Skeletal muscle tissue (tissue), 4 donors: ENCODE results near the gene FGFR3. TPM values are rescaled to one million over a fixed set of nuclear protein-coding genes. Genes with fewer than 3 reads are reported as not detected.

Experiments
- H3K27ac ChIP-seq: one replicate; pipeline ENCODE4 v1.7.0; 2013; ENCODE audit warnings: mild to moderate bottlenecking, low read depth, low read length, inconsistent platforms
- H3K27me3 ChIP-seq, 3 donors: one replicate each; pipeline ENCODE4 v1.7.0; 2013; ENCODE audit warnings: low read length in 3 of 3; ENCODE audit not compliant: control insufficient read depth in 3 of 3, insufficient read depth in 3 of 3
- H3K36me3 ChIP-seq, 3 donors: one replicate each; pipeline ENCODE4 v1.7.0; 2013; ENCODE audit warnings: low read length in 3 of 3; ENCODE audit not compliant: control insufficient read depth in 3 of 3, insufficient read depth in 3 of 3
- H3K4me1 ChIP-seq, 3 donors: one replicate each; pipeline ENCODE4 v1.7.0; 2013; ENCODE audit warnings: low read length in 3 of 3, mild to moderate bottlenecking in 3 of 3; ENCODE audit not compliant: control insufficient read depth in 3 of 3, insufficient read depth in 3 of 3
- H3K4me3 ChIP-seq, 3 donors: one replicate each; pipeline ENCODE4 v1.7.0; 2013; ENCODE audit warnings: low read length in 3 of 3
- H3K9ac ChIP-seq, 3 donors: one replicate each; pipeline ENCODE4 v1.7.0; 2013; ENCODE audit warnings: low read length in 3 of 3, mild to moderate bottlenecking in 3 of 3, moderate library complexity in 2 of 3, low read depth in 1 of 3
- H3K9me3 ChIP-seq, 3 donors: one replicate each; pipeline ENCODE4 v1.7.0; 2013; ENCODE audit warnings: low read length in 3 of 3; ENCODE audit not compliant: control insufficient read depth in 3 of 3
- total RNA-seq: library from RNA; depleted of rRNA; stranded (reverse); fragments of >200 nt; gene quantifications from one replicate; pipeline ENCODE4 v1.2.3, GENCODE V29; 2014
- donor health status: Osteomylitis.

The FGFR3 gene
- total RNA-seq, 1 donor from 2014 or later = 0.52 TPM

DNA sequence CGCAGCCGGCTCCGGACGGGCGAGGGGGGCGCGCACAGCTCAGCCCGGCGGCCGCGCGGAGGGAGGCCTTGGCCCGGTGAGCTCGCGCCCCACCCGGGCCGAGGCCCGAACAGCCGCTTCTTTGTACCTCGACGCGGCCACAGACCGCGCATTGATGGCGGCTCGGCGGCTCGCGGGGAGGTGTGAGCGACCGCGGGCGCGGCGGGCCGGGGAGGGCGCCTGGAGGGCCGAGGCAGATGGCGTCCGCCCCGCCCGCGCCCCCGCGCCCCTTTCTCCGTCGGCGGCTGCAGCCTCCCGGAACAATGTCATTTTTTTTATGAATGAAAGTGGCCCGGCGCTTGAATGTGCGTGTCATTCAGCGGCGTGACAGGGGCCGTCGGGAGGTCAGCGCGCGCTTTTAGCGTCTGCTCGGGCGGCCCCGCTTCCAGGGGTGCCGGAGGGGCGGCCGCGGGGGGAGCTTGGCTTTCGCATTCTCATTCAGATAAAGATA lies 1.8 kb downstream of the FGFR3 start:
- Histone ChIP-seq H3K4me3 (no peak overlapping the region), H3K27ac (no peak overlapping the region), H3K27me3 (peaks cover 37 to 56% (median 46%) of the 10 kb centered on the region in 3 donors), H3K9ac (no peak overlapping the region), H3K9me3 (no peaks in the 10 kb centered on the region), H3K36me3 (no peaks in the 10 kb centered on the region), H3K4me1 (peaks cover 7 to 11% (median 9%) of the 10 kb centered on the region in 3 donors)

DNA sequence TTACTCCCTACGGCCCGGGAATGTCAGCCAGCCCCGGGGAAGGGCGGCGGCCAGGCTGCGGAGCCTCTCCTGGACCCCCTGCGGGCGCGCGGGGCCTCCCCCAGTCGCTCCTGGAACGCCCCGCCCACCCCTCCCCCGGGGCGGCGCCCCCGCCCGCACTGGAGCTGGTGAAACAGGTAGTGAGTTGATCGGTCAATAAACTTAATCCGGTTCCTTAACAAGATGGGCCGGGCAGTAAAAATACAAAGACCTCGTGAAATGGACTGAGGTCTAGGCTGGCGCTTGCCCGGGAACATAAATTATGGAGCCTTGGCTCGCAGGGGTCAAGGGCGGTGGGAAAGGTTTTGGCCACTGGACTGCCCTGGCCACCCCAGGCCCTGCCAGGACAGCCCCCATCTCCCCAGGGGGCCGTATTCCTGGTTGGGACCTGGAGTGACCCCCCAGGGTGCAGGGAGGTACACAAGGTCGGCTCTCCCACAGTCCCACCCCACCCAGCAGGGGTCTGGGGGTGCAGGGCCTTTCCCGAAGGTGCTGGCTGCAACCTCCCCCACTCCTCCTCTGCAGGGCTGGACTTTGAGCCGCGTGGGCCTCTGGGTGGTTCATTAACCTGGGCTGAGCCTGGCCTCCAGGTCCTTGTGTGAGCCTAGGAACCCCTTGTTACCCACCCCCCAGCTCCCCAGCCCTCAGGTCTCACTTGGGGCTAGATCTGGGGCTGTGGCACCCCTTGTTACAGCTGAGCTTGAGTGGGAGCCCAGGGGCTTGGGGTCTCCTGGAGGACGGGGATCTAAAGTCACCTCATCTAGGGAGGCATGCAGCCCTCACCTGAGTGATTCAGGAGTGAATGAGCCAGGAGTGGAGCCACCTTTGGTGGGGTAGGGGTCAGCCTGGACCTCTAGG lies 2.5 kb downstream of the FGFR3 start:
- Histone ChIP-seq H3K27me3 (peaks cover 37 to 60% (median 50%) of the 10 kb centered on the region in 3 donors), H3K4me1 (peaks cover 7 to 11% (median 9%) of the 10 kb centered on the region in 3 donors), H3K4me3 (no peak overlapping the region), H3K27ac (no peak overlapping the region), H3K9ac (peak overlapping the region in 1 of 3 donors; percentile 40), H3K36me3 (no peaks in the 10 kb centered on the region), H3K9me3 (no peaks in the 10 kb centered on the region)

GRCh38 chr4:1796486-1797204 lies 3.6 kb downstream of the FGFR3 start:
- Histone ChIP-seq H3K27ac (no peak overlapping the region), H3K4me3 (no peak overlapping the region), H3K36me3 (no peaks in the 10 kb centered on the region), H3K4me1 (peaks cover 7 to 11% (median 9%) of the 10 kb centered on the region in 3 donors), H3K9ac (no peak overlapping the region), H3K9me3 (no peaks in the 10 kb centered on the region), H3K27me3 (peaks cover 37 to 63% (median 51%) of the 10 kb centered on the region in 3 donors)

DNA sequence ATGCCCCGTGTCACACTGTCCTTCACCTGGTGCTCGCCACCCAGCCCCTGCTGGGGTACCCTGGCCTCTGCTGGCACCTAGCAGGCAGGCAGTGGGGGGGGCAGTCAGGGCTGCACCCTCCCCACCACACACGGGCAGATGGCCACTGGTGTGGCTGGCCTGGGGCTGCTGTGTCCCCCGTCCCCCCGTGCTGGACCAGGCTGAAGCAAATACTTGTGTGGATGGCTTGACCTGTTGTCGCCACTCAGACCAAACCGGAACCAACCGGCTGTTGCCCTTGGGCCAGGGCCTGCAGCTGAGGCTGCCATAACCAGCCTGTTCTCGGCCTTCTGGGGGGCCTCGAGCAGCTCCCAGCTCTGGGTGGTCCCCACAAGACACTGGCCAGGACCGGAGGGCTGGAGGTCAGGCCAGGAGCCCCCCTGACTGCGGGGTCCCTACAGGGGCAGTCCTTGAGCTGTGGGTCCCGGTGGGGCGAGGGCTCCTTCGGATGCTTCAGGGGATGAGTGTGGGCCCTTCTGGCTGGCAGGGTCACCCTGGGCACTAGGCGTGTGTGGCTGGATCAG lies 4.3 kb downstream of the FGFR3 start:
- peaks cover 34 to 63% (median 53%) of the 10 kb centered on the region in 3 donors for H3K27me3 ChIP-seq

DNA sequence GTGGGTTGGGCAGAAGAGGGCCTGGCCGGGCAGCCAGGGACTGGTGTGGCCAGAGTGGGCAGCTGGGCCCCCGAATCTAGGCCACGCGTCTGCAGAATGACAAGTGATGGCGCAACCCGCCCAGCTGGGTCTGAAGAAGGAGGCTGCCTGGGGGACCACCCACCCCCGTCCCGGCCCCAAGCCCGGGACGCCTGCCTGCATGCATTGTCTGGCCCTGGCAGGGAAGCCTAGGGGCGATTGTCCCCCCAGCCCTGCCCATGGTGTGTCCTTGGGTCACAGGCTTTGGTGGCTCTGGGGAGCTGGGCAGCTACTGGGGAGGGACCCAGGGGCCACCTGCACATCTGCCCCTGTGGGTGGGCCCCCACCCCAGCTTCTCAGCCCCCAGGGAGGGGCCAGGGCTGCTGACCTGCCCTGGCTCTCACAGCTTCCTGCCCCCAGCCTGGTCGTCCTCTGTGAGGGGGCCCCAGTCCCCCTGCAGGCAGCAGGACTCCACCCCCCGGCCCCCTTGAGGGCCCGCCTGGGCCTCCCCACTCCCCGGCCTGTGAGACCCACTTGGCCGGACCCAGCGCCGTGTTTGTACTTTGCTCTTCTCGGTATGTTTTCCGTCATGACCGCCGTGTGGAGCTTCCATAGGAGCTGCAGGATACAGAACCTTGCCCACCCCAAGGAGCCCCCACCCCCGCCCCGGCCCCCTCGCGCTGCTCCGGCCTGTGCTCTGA lies 4.9 kb downstream of the FGFR3 start:
- peaks cover 7 to 11% (median 9%) of the 10 kb centered on the region in 3 donors for H3K4me1 ChIP-seq
- H3K36me3 ChIP-seq = no peaks in the 10 kb centered on the region
- peaks cover 34 to 59% (median 56%) of the 10 kb centered on the region in 3 donors for H3K27me3 ChIP-seq
- H3K9ac ChIP-seq = no peak overlapping the region
- no peaks in the 10 kb centered on the region for H3K9me3 ChIP-seq
- H3K27ac ChIP-seq = no peak overlapping the region
- H3K4me3 ChIP-seq = no peak overlapping the region

More for the DNA sequence above, 4.3 kb downstream of the FGFR3 start:
- Histone ChIP-seq H3K9ac (no peak overlapping the region), H3K36me3 (no peaks in the 10 kb centered on the region), H3K27ac (no peak overlapping the region), H3K9me3 (no peaks in the 10 kb centered on the region), H3K4me3 (no peak overlapping the region), H3K4me1 (peaks cover 7 to 11% (median 9%) of the 10 kb centered on the region in 3 donors)

- H3K36me3 ChIP-seq = no peaks in the 10 kb centered on the region
- H3K9ac ChIP-seq = no peak overlapping the region
- H3K4me1 ChIP-seq = peaks cover 7 to 11% (median 9%) of the 10 kb centered on the region in 3 donors
- H3K27me3 ChIP-seq = peaks cover 34 to 59% (median 58%) of the 10 kb centered on the region in 3 donors
- no peaks in the 10 kb centered on the region for H3K9me3 ChIP-seq
- no peak overlapping the region for H3K27ac ChIP-seq
- H3K4me3 ChIP-seq = no peak overlapping the region
Measured at GRCh38 chr4:1798580-1799386, 5.7 kb downstream of the FGFR3 start.

- H3K4me1 ChIP-seq = peaks cover 0 to 3% (median 3%) of the 10 kb centered on the region in 3 donors
- H3K27ac ChIP-seq = no peak overlapping the region
- no peak overlapping the region for H3K9ac ChIP-seq
- no peaks in the 10 kb centered on the region for H3K9me3 ChIP-seq
- no peaks in the 10 kb centered on the region for H3K36me3 ChIP-seq
- peaks cover 25 to 51% (median 49%) of the 10 kb centered on the region in 3 donors for H3K27me3 ChIP-seq
- no peak overlapping the region for H3K4me3 ChIP-seq
Measured at GRCh38 chr4:1799387-1800375, 6.6 kb downstream of the FGFR3 start.

GRCh38 chr4:1800805-1801204 lies 7.7 kb downstream of the FGFR3 start:
- Histone ChIP-seq H3K36me3 (no peaks in the 10 kb centered on the region), H3K4me1 (peaks cover 0 to 3% (median 0%) of the 10 kb centered on the region in 3 donors)

More at GRCh38 chr4:1800805-1801204, 7.7 kb downstream of the FGFR3 start:
- Histone ChIP-seq H3K9ac (no peak overlapping the region), H3K27ac (no peak overlapping the region), H3K4me3 (no peak overlapping the region), H3K27me3 (peaks cover 20 to 46% (median 40%) of the 10 kb centered on the region in 3 donors), H3K9me3 (no peaks in the 10 kb centered on the region)
